A549 (cell line): ENCODE measurements around the gene PRRX2. TPM values are rescaled to one million over a fixed set of nuclear protein-coding genes. Genes with fewer than 3 reads are reported as not detected.

Experiments used
- ATAC-seq, 2 experiments: fragments of 200-7000 bp in 1 of 2; fragments of >200 bp in 1 of 2; cut with Nextera tagmentation in 1 of 2; cut with Tn5 transposase in 1 of 2; 3 replicates each; pipeline versions ENCODE4 v1.8.0 to v1.9.1; 2018 to 2020; ENCODE audit warnings: mild to moderate bottlenecking in 1 of 2, moderate library complexity in 1 of 2
- CTCF ChIA-PET: fragments of 300-600 bp; sonication (Branson Sonifier 250); formaldehyde crosslinking; extraction: SDS; loops from one replicate; lab custom pipeline; 2021; ENCODE audit warnings: antibody characterized with exemption, inconsistent platforms; lab: Yijun Ruan, JAX
- POLR2A ChIA-PET: fragments of 350-600 bp; formaldehyde crosslinking; extraction: SDS; loops from one replicate; lab custom pipeline; 2021; ENCODE audit warnings: antibody characterized with exemption, inconsistent platforms; lab: Yijun Ruan, JAX
- DNase-seq, 2 experiments: peaks; one replicate each; pipeline versions ENCODE4 v3.0.0 to v3.0.0-alpha.2; 2011 to 2016; ENCODE audit warnings: low read depth in 1 of 2, low spot score in 1 of 2
- FAIRE-seq: peaks from 2 replicates; lab custom pipeline; 2011; peaks lifted over from hg19 to GRCh38; lab: Jason Lieb, UNC
- H3K27ac ChIP-seq, 2 experiments: fragments of >200 bp; sonication (Bioruptor Twin); formaldehyde crosslinking; 3 replicates each; pipeline ENCODE4 v1.5.1; 2016 to 2017
- H3K4me1 ChIP-seq: fragments of >200 bp; sonication (Bioruptor Twin); formaldehyde crosslinking; 3 replicates; pipeline ENCODE4 v1.6.1; 2016
- H3K4me2 ChIP-seq: fragments of >200 bp; sonication (Bioruptor Twin); formaldehyde crosslinking; 3 replicates; pipeline ENCODE4 v1.6.1; 2016
- H3K4me3 ChIP-seq: fragments of >200 bp; sonication (Bioruptor Twin); formaldehyde crosslinking; 3 replicates; pipeline ENCODE4 v1.5.1; 2016
- H3K9me3 ChIP-seq: fragments of >200 bp; sonication (Bioruptor Twin); formaldehyde crosslinking; 3 replicates; pipeline ENCODE4 v1.6.1; 2016
- ATOH8 ChIP-seq: fragments of 250-450 bp; sonication (Bioruptor Pico); IDR thresholded peaks from 2 replicates; pipeline ENCODE4 v1.5.0; 2020; ENCODE audit warnings: low read depth, mild to moderate bottlenecking, moderate library complexity
- CBX8 ChIP-seq: fragments of 200-600 bp; sonication (generic); IDR thresholded peaks from 2 replicates; pipeline ENCODE4 v1.6.1; 2016
- CHD4 ChIP-seq: fragments of 200-600 bp; sonication (generic); IDR thresholded peaks from 2 replicates; pipeline ENCODE4 v1.6.1; 2016; ENCODE audit warnings: antibody characterized with exemption, mild to moderate bottlenecking, borderline replicate concordance
- CTCF ChIP-seq: fragments of >200 bp; sonication (Bioruptor Twin); formaldehyde crosslinking; IDR thresholded peaks from 3 replicates; pipeline ENCODE4 v1.5.1; 2016
- E2F6 ChIP-seq: IDR thresholded peaks from 2 replicates; pipeline ENCODE4 v1.6.1; 2012; ENCODE audit warnings: low read depth, borderline replicate concordance
- EHF ChIP-seq: fragments of 250-450 bp; sonication (Bioruptor Pico); IDR thresholded peaks from 2 replicates; pipeline ENCODE4 v1.5.0; 2020; ENCODE audit warnings: mild to moderate bottlenecking
- EHMT2 ChIP-seq: fragments of 200-600 bp; sonication (generic); IDR thresholded peaks from 2 replicates; pipeline ENCODE4 v1.6.1; 2016; ENCODE audit warnings: antibody characterized with exemption, low read depth, mild to moderate bottlenecking, moderate library complexity
- ESRRA ChIP-seq: fragments of 150-350 bp; IDR thresholded peaks from 2 replicates; pipeline ENCODE4 v1.6.1; 2014; ENCODE audit warnings: mild to moderate bottlenecking, low read length, borderline replicate concordance
- FOSL2 ChIP-seq, 2 experiments: fragments of 450-650 bp in 1 of 2; fragments of >200 bp in 1 of 2; sonication (Bioruptor Twin) in 1 of 2; formaldehyde crosslinking; IDR thresholded peaks; 2 replicates each; pipeline versions ENCODE4 v1.5.0 to v1.6.1; 2016 to 2020; ENCODE audit warnings: mild to moderate bottlenecking in 1 of 2, moderate library complexity in 1 of 2
- GATA3 ChIP-seq: IDR thresholded peaks from 2 replicates; pipeline ENCODE4 v1.6.1; 2012; ENCODE audit warnings: borderline replicate concordance
- HDAC2 ChIP-seq: fragments of 200-600 bp; sonication (generic); IDR thresholded peaks from 2 replicates; pipeline ENCODE4 v1.6.1; 2016
- HMGXB4 ChIP-seq: fragments of 250-450 bp; sonication (Bioruptor Pico); IDR thresholded peaks from 2 replicates; pipeline ENCODE4 v1.5.0; 2021; ENCODE audit warnings: mild to moderate bottlenecking, moderate library complexity, borderline replicate concordance
- HOXA7 ChIP-seq: fragments of 250-450 bp; sonication (Bioruptor Pico); IDR thresholded peaks from 2 replicates; pipeline ENCODE4 v1.5.0; 2020; ENCODE audit warnings: mild to moderate bottlenecking, moderate library complexity
- HOXB5 ChIP-seq: fragments of 250-450 bp; sonication (Bioruptor Pico); IDR thresholded peaks from 2 replicates; pipeline ENCODE4 v1.5.0; 2020; ENCODE audit warnings: mild to moderate bottlenecking, moderate library complexity
- MAFK ChIP-seq: fragments of 450-650 bp; IDR thresholded peaks from 2 replicates; pipeline ENCODE4 v1.6.1; 2014; ENCODE audit not compliant: partially characterized antibody
- MAZ ChIP-seq: fragments of 150-350 bp; IDR thresholded peaks from 2 replicates; pipeline ENCODE4 v1.6.1; 2014; ENCODE audit warnings: antibody characterized with exemption, low read depth, low read length, borderline replicate concordance
- MYC ChIP-seq: IDR thresholded peaks from 2 replicates; pipeline ENCODE4 v1.6.1; 2012; ENCODE audit warnings: mild to moderate bottlenecking, inconsistent platforms, low read length, improper control_type of control experiment, borderline replicate concordance
- NFE2L2 ChIP-seq: fragments of 150-350 bp; conservative IDR thresholded peaks from 2 replicates; pipeline ENCODE4 v1.6.1; 2014; ENCODE audit warnings: low read length
- NR3C1 ChIP-seq: fragments of >200 bp; sonication (Bioruptor Twin); formaldehyde crosslinking; IDR thresholded peaks from 3 replicates; pipeline ENCODE4 v1.6.1; 2017
- POLR2A ChIP-seq: IDR thresholded peaks from 2 replicates; pipeline ENCODE4 v1.6.1; 2012; ENCODE audit warnings: mild to moderate bottlenecking, low read length
- RAD21 ChIP-seq, 2 experiments: fragments of >200 bp in 1 of 2; sonication (Bioruptor Twin) in 1 of 2; formaldehyde crosslinking in 1 of 2; IDR thresholded peaks in 1 of 2; conservative IDR thresholded peaks in 1 of 2; 2 replicates in 1 of 2; 3 replicates in 1 of 2; pipeline ENCODE4 v1.6.1; 2012 to 2018; ENCODE audit warnings: inconsistent platforms in 1 of 2
- RCOR1 ChIP-seq: fragments of 150-350 bp; IDR thresholded peaks from 2 replicates; pipeline ENCODE4 v1.6.1; 2014; ENCODE audit warnings: antibody characterized with exemption, low read length, low read depth
- RNF2 ChIP-seq: fragments of 200-600 bp; sonication (generic); IDR thresholded peaks from 2 replicates; pipeline ENCODE4 v1.6.1; 2016; ENCODE audit warnings: low read depth, mild to moderate bottlenecking, antibody characterized with exemption, moderate library complexity, borderline replicate concordance
- TP53 ChIP-seq: fragments of 250-450 bp; sonication (Bioruptor Pico); IDR thresholded peaks from 2 replicates; pipeline ENCODE4 v1.5.0; 2021; ENCODE audit warnings: mild to moderate bottlenecking, moderate library complexity
- USF2 ChIP-seq: fragments of 450-650 bp; IDR thresholded peaks from 2 replicates; pipeline ENCODE4 v1.6.1; 2014; ENCODE audit warnings: antibody characterized with exemption
- ZFP36 ChIP-seq: fragments of 450-650 bp; IDR thresholded peaks from 2 replicates; pipeline ENCODE4 v1.6.1; 2014; ENCODE audit warnings: borderline replicate concordance; ENCODE audit not compliant: partially characterized antibody
- WGBS: methylation state at CpG from one replicate; pipeline ENCODE4 v1.1.6; 2017; ENCODE audit errors: missing lambda C conversion rate; 5-methylcytosine and 5-hydroxymethylcytosine counted together
- polyA plus RNA-seq, 4 experiments: library from polyadenylated mRNA; depleted of rRNA in 3 of 4; stranded (reverse); fragments of >200 nt; fragmentation: RNase III in 1 of 4; extraction: RNeasy Plus Mini Kit Qiagen cat#74134 plus additional on column Dnase treatment in 1 of 4; gene quantifications; 2 replicates in 3 of 4; 3 replicates in 1 of 4; pipeline ENCODE4 v1.2.3, GENCODE V29; 2011 to 2017

PRRX2 gene
- polyA plus RNA-seq, 2 of the 4 experiments (the other 2 are of a cell fraction), result 0.90 to 2.7 TPM

GRCh38 chr9:129669141-129669718 lies 3.8 kb downstream of the PRRX2 start:
- Histone ChIP-seq H3K4me2 (no peak overlapping the region), H3K4me3 (no peak overlapping the region), H3K27ac (no peak overlapping the region), H3K4me1 (peaks cover 18% of the 10 kb centered on the region; the same call in 1 of the 3 replicates), H3K9me3 (no peaks in the 10 kb centered on the region)
- FAIRE-seq (no peak), ATAC-seq (peak in 1 of 2 experiments; percentile 28; a peak in 1 of 6 replicates), DNase-seq (peak in 1 of 2 experiments; percentile 36)
- ChIA-PET CTCF (interaction anchor here (0.6 to 1.9 kb wide), 2 partner anchors 13 to 116 kb away, joined by 4 to 5 read pairs; no protein-coding TSS in a partner anchor), POLR2A (no interaction called here)
- TF ChIP-seq GATA3 (no peak), E2F6 (no peak), FOSL2 (IDR thresholded peaks at IDR 0.05) (no peak), FOSL2 (CRISPR knock-in tag; IDR thresholded peaks at IDR 0.05) (no peak), HDAC2 (no peak)
- 81% methylated on average over 17 of the region's 17 CpGs for WGBS

GRCh38 chr9:129669946-129670345 lies 4.5 kb downstream of the PRRX2 start:
- H3K4me1 ChIP-seq, result peaks cover 17% of the 10 kb centered on the region; the same call in 1 of the 3 replicates
- FAIRE-seq (no peak), ATAC-seq (no peak), DNase-seq (no peak)
- CTCF ChIA-PET, result no interaction called here
- WGBS, result 94% methylated on average over 13 of the region's 13 CpGs
- no peak for TF ChIP-seq USF2
- no peak for TF ChIP-seq TP53
- TF ChIP-seq HOXB5 (CRISPR knock-in tag), result no peak
- no peak for TF ChIP-seq POLR2A
- no peak for TF ChIP-seq HMGXB4 (CRISPR knock-in tag)
- TF ChIP-seq EHF (CRISPR knock-in tag), result no peak
- TF ChIP-seq MYC, result no peak
- no peak overlapping the region for H3K27ac ChIP-seq
- POLR2A ChIA-PET, result no interaction called here
- no peak overlapping the region for H3K4me2 ChIP-seq
- no peak overlapping the region for H3K4me3 ChIP-seq
- H3K9me3 ChIP-seq, result no peaks in the 10 kb centered on the region

- CTCF ChIA-PET, result interaction anchor here (1.0 to 1.6 kb wide), 4 partner anchors 15 to 66 kb away, joined by 3 to 4 read pairs (median 4); no protein-coding TSS in a partner anchor
- H3K9me3 ChIP-seq, result no peaks in the 10 kb centered on the region
- WGBS, result 80% methylated on average over 9 of the region's 9 CpGs
- H3K4me3 ChIP-seq, result no peak overlapping the region
- DNase-seq (no peak), FAIRE-seq (no peak), ATAC-seq (no peak)
- H3K4me1 ChIP-seq, result peaks cover 13% of the 10 kb centered on the region; the same call in 1 of the 3 replicates
- TF ChIP-seq EHMT2 (no peak), ZFP36 (no peak), MAFK (no peak), HOXA7 (CRISPR knock-in tag) (no peak), ATOH8 (CRISPR knock-in tag) (no peak), HDAC2 (no peak), RCOR1 (no peak), ESRRA (no peak), CBX8 (no peak), NR3C1 (no peak), RAD21 (conservative IDR thresholded peaks at IDR 0.05 in 1 of 2, IDR thresholded peaks at IDR 0.05 in 1 of 2) (no peak), MAZ (no peak), CTCF (no peak), CHD4 (no peak), EHF (CRISPR knock-in tag) (no peak), NFE2L2 (no peak), RNF2 (no peak)
- POLR2A ChIA-PET, result no interaction called here
- no peak overlapping the region for H3K4me2 ChIP-seq
- no peak overlapping the region for H3K27ac ChIP-seq
Observed at GRCh38 chr9:129671065-129671464, 5.6 kb downstream of the PRRX2 start.
